Hippocampal formation (tissue), 2 donors: ENCODE data around the gene HDAC7.

Source experiments
- DNase-seq, 2 donors: peaks; one replicate each; lab custom pipeline; 2025; lab: John Stamatoyannopoulos, UW

HDAC7 gene

GRCh38 chr12:47779301-47779942, 40.3 kb downstream of the HDAC7 start:
- DNase-seq, result peak; percentile 89 to 90

DNA sequence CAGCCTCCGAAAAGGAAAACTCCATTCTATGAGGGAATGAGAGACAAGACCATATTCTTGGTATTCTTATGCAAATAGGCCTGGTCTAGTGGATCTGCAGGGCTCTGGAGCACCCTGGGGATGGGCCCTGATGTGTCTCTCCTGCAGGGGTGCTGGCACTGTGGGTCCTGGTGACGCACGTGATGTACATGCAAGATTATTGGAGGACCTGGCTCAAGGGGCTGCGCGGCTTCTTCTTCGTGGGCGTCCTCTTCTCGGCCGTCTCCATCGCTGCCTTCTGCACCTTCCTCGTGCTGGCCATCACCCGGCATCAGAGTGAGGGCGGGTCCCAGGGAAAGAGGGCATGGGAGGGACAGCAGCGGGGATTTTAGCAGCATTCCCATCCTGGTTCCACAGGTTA, 40.8 kb downstream of the HDAC7 start:
- no peak for DNase-seq

DNA sequence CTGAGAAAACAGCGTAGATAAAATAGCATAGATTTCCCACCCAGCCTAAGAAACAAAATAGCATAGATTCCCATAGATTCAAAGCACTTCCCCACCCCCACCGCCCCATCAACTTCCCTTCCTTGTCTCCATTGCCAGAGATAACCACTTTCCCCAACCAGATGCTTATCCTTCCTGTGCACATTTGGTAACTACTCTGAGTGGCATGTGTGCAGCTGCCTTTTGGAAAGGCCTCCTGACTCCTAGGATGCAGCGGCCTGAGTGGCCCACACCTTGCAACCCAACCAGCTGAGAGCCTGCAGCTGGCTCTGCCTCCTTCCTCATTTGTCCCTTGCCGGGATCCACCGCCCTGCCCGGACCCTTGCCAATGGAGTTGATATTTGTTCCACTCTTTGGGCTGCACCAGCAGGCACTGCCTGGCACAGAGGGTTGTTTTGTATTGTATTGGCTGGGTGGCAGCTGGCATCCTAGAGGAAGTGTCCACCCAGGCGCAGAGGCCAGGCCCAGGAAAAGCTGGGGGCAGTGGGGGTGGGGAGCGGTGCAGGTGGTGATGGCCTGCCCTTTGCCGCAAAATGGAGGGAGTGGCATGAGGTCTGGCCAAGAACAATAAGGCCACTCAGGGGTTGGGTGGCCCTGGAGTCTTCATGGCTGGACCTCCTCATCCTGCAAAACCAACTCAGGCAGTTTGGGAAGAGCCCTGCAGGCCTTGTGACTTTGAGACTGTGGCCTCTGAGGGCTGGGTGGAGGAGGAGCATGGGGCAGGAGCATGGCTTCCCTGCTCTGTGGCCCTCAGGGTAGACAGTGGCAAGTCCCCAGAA, 41.8 kb downstream of the HDAC7 start:
- DNase-seq, result peak; percentile 92 to 97

DNA sequence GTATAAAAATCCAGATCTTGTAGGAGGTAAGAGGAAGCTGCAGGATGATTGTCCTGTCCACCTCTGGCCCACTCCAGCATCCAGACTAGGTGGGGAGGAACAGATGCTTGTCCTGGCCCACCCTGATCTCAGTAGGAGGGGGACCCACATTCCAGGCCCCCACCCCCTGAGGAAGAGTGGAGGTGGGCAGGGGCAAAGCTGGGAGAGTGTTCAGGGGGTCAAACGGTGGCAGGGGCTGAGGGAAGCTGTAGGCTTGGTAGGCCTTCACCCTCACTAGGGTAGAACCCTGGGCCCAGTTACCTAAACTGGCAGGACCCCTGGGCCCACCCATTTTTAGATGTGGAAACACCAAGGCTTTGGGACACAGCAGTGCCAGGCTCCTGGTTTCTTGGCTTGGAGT, 42.6 kb downstream of the HDAC7 start:
- peak in 1 of 2 donors; percentile 32 for DNase-seq

- DNase-seq, result peak in 1 of 2 donors; percentile 40
Measured at GRCh38 chr12:47776471-47777143, 43.1 kb downstream of the HDAC7 start.

- DNase-seq, result peak; percentile 47 to 67
Measured at GRCh38 chr12:47775100-47775911, 44.4 kb downstream of the HDAC7 start.

GRCh38 chr12:47774663-47775062, 45.0 kb downstream of the HDAC7 start:
- DNase-seq, result peak in 1 of 2 donors; percentile 27

GRCh38 chr12:47773858-47774580, 45.7 kb downstream of the HDAC7 start:
- DNase-seq, result no peak

DNA sequence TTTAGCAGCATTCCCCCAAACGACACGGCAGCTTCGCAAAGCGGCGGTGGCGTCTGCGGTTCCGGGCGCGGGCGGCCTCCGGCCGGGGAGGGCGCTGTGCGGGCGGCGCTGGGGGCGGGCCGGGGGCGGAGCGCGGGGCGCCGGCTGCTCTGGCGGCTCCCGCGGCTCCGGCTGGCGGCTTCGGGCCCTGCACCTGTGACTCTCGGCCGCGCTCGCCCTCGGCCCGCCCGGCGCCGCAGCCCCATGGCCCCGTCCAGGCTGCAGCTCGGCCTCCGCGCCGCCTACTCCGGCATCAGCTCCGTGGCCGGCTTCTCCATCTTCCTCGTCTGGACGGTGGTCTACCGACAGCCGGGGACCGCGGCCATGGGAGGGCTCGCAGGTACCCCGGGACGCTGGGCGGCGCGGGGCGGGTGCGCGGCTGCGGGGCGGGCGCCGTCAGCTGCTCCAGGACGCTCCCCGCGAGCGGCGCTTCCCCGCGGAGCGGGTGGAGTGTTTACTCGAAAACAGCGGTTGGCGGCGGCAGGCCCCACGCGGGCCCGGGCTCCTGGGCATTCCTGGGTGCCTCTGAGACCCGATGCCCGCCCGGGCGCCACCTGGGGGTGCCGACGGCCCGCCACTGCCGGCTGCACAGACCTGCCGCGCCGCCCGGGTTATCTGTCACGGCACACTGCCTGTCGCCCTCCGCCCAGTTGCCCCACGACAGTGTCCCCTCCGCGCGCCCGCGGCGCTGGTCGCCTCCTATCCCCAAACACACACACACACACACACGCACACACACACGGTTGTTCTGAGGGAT, 46.4 kb downstream of the HDAC7 start, which contains the start of gene SLC48A1:
Gene SLC48A1, plus strand, starts transcription at position 177 of the 796 bp plus-strand sequence. Its CDS starts 67 bp downstream, at position 244.
- DNase-seq, result peak; percentile 69 to 75

DNA sequence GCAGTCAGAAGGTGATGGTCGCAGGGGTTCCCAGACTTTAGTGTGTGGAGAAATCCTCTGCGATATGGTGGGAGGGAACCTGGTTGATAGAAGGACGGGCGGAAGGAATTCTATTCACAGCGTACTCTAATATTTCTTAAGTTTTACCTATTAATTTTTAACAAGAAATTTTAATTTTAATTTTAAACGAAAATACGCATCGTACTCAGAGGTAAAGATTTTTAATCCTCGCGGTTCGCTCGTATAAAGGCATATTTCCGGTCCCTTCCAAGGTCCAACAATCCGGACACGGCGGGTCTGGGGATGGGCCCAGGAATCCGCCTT, 47.0 kb downstream of the HDAC7 start:
- DNase-seq, result no peak

GRCh38 chr12:47772094-47772660, 47.5 kb downstream of the HDAC7 start:
- DNase-seq, result peak in 1 of 2 donors; percentile 22

DNA sequence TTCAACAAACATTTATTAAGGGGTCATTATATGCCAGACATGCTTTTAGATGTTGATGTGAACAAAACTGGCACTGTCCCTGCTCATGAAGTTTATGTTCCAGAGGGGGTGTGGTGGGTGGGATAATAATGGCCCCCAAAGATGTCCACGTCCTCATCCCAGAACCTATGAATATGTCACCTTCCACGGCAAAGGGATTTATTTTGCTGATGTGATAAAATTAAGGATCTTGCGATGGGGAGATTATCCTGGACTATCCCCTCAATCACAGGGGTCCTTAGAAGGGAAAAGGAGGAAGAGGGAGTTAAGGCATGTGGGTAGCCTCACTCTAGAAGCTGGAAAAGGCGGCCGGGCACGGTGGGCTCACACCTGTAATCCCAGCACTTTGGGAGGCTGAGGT, 48.4 kb downstream of the HDAC7 start:
- no peak for DNase-seq

DNA sequence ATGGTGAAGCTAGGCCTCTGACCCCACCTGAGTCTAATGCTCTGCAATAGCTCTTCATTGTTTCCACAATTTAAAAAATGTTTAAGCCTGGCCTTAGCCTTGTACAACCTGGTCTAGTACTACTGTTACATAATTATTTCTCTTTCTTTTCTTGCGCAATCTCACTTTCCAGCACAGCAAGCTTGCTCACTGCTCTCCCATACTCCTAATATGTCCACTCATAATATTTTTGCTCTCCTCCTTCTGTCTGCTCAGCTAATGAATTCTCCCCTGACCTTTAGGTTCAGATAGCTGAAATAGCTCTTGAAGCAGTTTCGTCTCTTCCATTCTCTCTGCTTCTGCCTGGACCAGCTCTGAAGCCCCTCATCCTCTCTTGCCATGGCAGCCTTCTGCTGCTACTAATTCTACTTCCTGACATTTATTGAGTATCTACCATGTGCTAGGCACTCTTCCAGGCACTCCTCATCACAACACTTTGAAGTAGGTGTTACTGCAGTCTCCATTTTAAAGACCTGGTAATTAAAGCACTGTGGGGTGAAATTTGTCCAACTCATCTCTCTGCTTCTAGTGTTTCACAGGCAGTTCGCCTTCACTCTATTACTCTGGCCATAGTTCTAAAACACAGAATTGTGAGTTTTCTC, 49.5 kb downstream of the HDAC7 start:
- DNase-seq, result no peak

DNA sequence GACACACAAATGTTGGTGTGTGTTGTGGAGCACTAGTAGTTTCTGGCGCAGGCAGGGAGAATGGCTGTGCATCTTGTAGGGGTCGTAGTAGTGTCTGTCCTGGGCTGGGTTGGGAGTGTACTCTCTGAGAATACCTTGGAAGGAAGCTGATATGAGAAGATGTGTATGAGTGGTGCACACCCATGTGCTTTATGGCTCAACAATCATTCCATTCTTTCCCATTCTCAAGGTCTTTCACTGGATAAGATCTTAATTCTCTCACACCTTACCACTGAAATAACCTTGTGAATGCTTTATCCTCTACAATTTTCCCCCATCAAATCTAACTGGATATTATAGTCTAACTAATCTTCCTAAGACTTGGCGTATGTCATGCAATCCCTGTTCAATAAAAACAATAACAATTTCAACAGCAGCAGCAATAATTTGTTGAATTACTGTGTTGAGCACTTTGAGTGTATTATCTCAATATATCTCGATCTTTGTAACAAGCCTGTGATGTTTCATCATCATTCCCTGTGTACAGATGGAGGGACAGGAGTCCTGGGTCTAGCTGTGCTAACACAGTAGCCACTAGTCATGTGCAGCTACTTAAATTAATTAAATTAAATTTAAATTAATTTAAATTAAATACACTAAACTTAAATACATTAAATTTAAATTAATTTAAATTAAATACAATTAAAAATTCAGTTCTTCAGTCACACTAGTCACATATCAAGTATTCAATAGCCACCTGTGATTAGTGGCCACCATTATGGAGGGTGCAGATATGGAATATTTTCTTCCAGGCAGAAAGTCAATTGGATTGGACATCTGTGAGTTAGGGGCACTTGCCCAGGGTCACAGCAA, 50.2 kb downstream of the HDAC7 start:
- DNase-seq, result no peak

DNA sequence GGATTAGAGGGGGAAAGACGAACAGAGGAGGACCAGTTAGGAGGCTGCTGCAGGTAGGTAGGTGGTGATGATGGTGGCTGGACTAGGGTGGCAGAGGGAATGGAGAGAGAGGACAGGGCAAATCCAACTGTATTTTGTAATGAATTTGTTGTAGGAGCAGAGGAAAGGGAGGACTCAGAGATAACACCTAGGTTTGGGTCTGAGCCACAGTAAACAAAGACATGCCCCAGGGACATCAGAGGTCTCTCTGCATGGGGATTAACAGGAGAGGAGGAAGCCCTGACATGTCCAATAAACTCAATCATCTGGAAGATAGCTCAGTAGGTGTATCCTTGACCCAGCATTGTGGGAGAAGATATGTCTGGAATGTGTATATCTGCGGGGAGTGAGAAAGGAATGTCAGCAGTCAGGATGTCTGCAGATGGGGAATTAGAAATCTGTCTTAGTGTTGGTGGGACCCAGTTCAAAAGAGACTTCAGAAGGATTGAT, 51.3 kb downstream of the HDAC7 start:
- DNase-seq, result no peak

DNA sequence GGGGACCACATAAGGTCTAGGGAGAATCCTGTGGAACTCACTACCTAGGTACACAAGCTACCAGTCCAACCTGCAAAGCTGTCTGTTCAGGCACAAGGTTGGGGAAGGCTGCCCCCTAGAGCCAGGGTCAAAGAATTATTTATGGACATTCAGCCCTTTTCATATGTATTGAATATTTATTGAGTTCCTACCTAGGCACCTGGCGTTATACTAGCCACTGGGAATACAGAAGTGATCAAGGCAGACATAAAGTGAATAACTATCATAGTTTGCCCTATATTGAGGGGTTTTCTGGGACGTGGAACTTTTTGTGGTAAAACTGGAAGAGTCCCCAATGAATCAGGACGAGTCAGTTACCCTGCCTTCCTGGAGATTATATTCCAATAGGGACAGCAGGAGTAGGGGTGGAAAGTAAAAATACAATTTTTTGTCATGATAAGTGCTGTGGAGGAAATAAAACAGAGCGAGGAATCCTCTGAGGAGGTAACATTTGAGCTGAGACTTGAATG, 52.4 kb downstream of the HDAC7 start:
- DNase-seq, result peak; percentile 45 to 52

DNA sequence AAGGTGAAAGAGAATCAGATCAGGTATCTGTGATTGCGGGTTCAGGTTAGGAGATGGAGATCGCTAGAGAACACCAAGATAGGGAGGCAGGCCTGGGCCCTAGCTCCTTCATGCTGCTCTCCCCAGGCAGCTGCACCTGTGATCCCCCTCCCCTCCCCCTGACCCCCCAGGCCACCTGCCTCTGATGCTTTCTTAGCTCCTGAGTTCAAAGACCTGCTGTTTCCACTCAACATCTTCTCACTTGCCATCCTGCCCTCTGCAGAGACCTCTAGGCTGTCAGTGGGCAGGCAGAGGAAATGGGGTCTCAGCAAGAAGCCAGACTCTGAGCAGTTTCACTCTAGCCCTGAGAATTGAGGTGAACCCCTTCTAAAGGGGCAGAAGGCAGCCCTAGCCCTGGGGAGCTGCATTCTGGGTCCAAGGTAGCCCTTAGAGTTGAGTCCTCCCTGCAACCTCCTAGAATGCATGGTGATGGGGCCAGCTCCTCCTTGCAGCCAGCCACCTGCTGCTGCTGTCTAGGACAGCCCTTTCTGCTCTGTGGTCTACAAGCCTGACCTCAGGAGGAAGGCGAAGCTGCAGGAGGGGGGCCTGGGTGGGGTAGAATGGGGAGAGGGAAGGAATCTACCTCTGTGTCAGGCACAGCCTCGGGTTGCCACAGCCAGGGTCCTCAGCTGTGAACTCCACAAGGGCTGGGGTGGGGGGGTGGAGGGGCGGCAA, 53.0 kb downstream of the HDAC7 start:
- no peak for DNase-seq
